PFSK-1 (cell line): Measurements from ENCODE around the gene ARSI.

Source experiments
- FOXP2 ChIP-seq: optimal IDR thresholded peaks from 2 replicates; pipeline ENCODE3; 2011; ENCODE audit warnings: borderline replicate concordance, control low read depth, inconsistent platforms; ENCODE audit not compliant: insufficient read depth; ENCODE audit errors: extremely low read length, extremely low read depth
- POLR2AphosphoS5 ChIP-seq: IDR thresholded peaks from 2 replicates; pipeline ENCODE4 v1.6.1; 2012; ENCODE audit warnings: low read depth, mild to moderate bottlenecking, control low read depth, low read length, moderate library complexity
- REST ChIP-seq, 2 experiments: IDR thresholded peaks; 2 replicates each; pipeline versions ENCODE4 v1.6.1 to v1.8.0; 2011 to 2012; ENCODE audit warnings: low read depth in 2 of 2, low read length in 2 of 2, control low read depth in 1 of 2, inconsistent platforms in 1 of 2, mild to moderate bottlenecking in 1 of 2, moderate library complexity in 1 of 2; ENCODE audit not compliant: insufficient read depth in 1 of 2
- SIN3A ChIP-seq: IDR thresholded peaks from 2 replicates; pipeline ENCODE4 v1.6.1; 2012; ENCODE audit warnings: mild to moderate bottlenecking, low read length, moderate library complexity, borderline replicate concordance; ENCODE audit not compliant: insufficient read depth
- TAF1 ChIP-seq: IDR thresholded peaks from 2 replicates; pipeline ENCODE4 v1.6.1; 2012; ENCODE audit warnings: low read length, control low read depth, borderline replicate concordance; ENCODE audit not compliant: insufficient read depth

The ARSI gene

GRCh38 chr5:150288361-150288760 lies 14.3 kb downstream of the ARSI start:
- TF ChIP-seq REST (IDR thresholded peaks at IDR 0.05; ENCODE audit: insufficient read depth in 1 of 2, low read depth in 2 of 2, low read length in 2 of 2) (no peak), TAF1 (no peak), SIN3A (no peak), FOXP2 (no peak), POLR2AphosphoS5 (no peak)

- TF ChIP-seq REST (IDR thresholded peaks at IDR 0.05; ENCODE audit: insufficient read depth in 1 of 2, low read depth in 2 of 2, low read length in 2 of 2) (no peak), SIN3A (no peak)
Measured at GRCh38 chr5:150286820-150287219, 15.9 kb downstream of the ARSI start.

GRCh38 chr5:150285114-150285513 lies 17.6 kb downstream of the ARSI start:
- no peak for TF ChIP-seq REST (IDR thresholded peaks at IDR 0.05; ENCODE audit: insufficient read depth in 1 of 2, low read depth in 2 of 2, low read length in 2 of 2)
- TF ChIP-seq TAF1 = no peak
- TF ChIP-seq SIN3A = no peak
- TF ChIP-seq POLR2AphosphoS5 = no peak
- TF ChIP-seq FOXP2 = no peak

GRCh38 chr5:150284311-150284710 lies 18.4 kb downstream of the ARSI start:
- TF ChIP-seq SIN3A = no peak
- no peak for TF ChIP-seq TAF1
- no peak for TF ChIP-seq REST (IDR thresholded peaks at IDR 0.05; ENCODE audit: insufficient read depth in 1 of 2, low read depth in 2 of 2, low read length in 2 of 2)
- no peak for TF ChIP-seq FOXP2
- TF ChIP-seq POLR2AphosphoS5 = no peak

GRCh38 chr5:150283904-150284303 lies 18.8 kb downstream of the ARSI start:
- TF ChIP-seq TAF1 (no peak), SIN3A (no peak), REST (IDR thresholded peaks at IDR 0.05; ENCODE audit: insufficient read depth in 1 of 2, low read depth in 2 of 2, low read length in 2 of 2) (no peak), FOXP2 (no peak), POLR2AphosphoS5 (no peak)
